Upper lobe of left lung (tissue), 6 donors: ENCODE data around the gene CKAP2L. TPM values are rescaled to one million over a fixed set of nuclear protein-coding genes. Genes with fewer than 3 reads are reported as not detected.
"Not testable (repeated sequence)": the region's sequence is repeated elsewhere in the genome, so short reads cannot be mapped to it uniquely, and the experiment has no call there.

Experiments
- ATAC-seq, 2 donors: fragments of 200-7000 bp; cut with Tn5 transposase; one replicate each; pipeline ENCODE4 v1.9.1; 2022; ENCODE audit warnings: mild to moderate bottlenecking in 2 of 2, moderate library complexity in 2 of 2; ENCODE audit not compliant: low FRiP score in 2 of 2
- DNase-seq, 2 donors: peaks; one replicate each; pipeline ENCODE4 v3.0.0-alpha.2; 2019 to 2020
- H3K27ac ChIP-seq, 4 donors: fragments of 200-600 bp; sonication (generic); one replicate each; pipeline ENCODE4 v1.5.1; 2016 to 2019
- H3K27me3 ChIP-seq, 4 donors: fragments of 200-600 bp; sonication (generic); one replicate each; pipeline ENCODE4 v1.5.1; 2017 to 2019
- H3K36me3 ChIP-seq, 4 donors: fragments of 200-600 bp; sonication (generic); one replicate each; pipeline ENCODE4 v1.5.1; 2016 to 2019
- H3K4me1 ChIP-seq, 4 donors: fragments of 200-600 bp; sonication (generic); one replicate each; pipeline ENCODE4 v1.5.1; 2018 to 2019
- H3K4me3 ChIP-seq, 4 donors: fragments of 200-600 bp; sonication (generic); one replicate each; pipeline ENCODE4 v1.5.1; 2017 to 2019; ENCODE audit warnings: mild to moderate bottlenecking in 2 of 4, moderate library complexity in 1 of 4
- H3K9me3 ChIP-seq, 4 donors: fragments of 200-600 bp; sonication (generic); one replicate each; pipeline ENCODE4 v1.5.1; 2018 to 2019
- CTCF ChIP-seq, 6 experiments: fragments of 450-650 bp in 4 of 6; fragments of 200-600 bp in 2 of 6; sonication (generic) in 2 of 6; IDR thresholded peaks; one replicate each; pipeline ENCODE4 v1.5.1; 2016 to 2019; ENCODE audit warnings: antibody characterized with exemption in 6 of 6
- EP300 ChIP-seq, 4 donors: sonication (generic); formaldehyde crosslinking; IDR thresholded peaks; one replicate each; pipeline ENCODE4 v1.5.1; 2017; ENCODE audit warnings: antibody characterized with exemption in 4 of 4, control low read depth in 2 of 4
- POLR2A ChIP-seq, 4 donors: fragments of 450-650 bp; IDR thresholded peaks; one replicate each; pipeline ENCODE4 v1.5.1; 2016 to 2017; ENCODE audit warnings: antibody characterized with exemption in 4 of 4, mild to moderate bottlenecking in 2 of 4
- POLR2AphosphoS5 ChIP-seq, 2 donors: sonication (generic); formaldehyde crosslinking; IDR thresholded peaks; one replicate each; pipeline ENCODE4 v1.5.1; 2017; ENCODE audit warnings: antibody characterized with exemption in 2 of 2
- WGBS, 2 donors: methylation state at CpG; one replicate each; pipeline ENCODE4 v1.1.5; 2017 to 2018; 5-methylcytosine and 5-hydroxymethylcytosine counted together
- total RNA-seq, 6 donors: library from RNA; depleted of rRNA in 4 of 6; stranded (reverse); fragments of >200 nt in 4 of 6; gene quantifications; one replicate each; pipeline versions ENCODE4 v1.1.0 to v1.2.1, GENCODE V29; 2016 to 2021
- donor health status: DM: no; HTN: no; CAD: no; lungs with moderate emphysema.
- donor health status: DM: no; HTN: yes; CAD: no; lungs with severe emphysema.

CKAP2L gene
- total RNA-seq, 6 donors from 2014 or later, result 0.49 to 2.3 (median 1.7) TPM

DNA sequence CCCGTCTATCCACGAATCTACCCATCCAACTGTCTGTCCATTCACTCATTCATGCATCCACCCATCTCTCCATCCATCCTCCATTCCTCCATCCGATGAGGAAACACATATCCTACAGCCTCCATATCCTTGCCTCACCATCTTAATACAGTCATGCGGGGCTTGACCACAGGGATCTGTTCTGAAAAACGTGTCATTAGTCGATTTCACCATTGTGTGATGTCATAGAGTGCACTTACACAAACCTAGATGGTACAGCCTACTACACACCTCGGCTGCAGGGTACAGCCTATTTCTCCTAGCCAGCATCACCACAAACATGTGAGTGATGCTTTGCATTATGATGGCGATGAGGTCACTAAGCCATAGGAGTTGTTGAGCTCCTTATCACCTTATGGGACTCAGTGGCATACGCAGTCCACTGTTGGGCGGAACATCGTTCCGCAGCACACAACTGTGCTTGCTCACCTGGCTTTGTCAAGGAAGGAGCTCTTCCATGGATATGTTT lies 45.5 kb downstream of the CKAP2L start:
- no peak for TF ChIP-seq POLR2AphosphoS5 (IDR thresholded peaks at IDR 0.05)
- no peak for TF ChIP-seq POLR2A (IDR thresholded peaks at IDR 0.05)
- no peak for TF ChIP-seq CTCF (IDR thresholded peaks at IDR 0.05)
- TF ChIP-seq EP300 (IDR thresholded peaks at IDR 0.05), result no peak
- Histone ChIP-seq H3K4me3 (no peak overlapping the region), H3K27me3 (no peaks in the 10 kb centered on the region), H3K36me3 (no peaks in the 10 kb centered on the region), H3K9me3 (no peaks in the 10 kb centered on the region), H3K27ac (no peak overlapping the region), H3K4me1 (no peaks in the 10 kb centered on the region)
- DNase-seq (no peak), ATAC-seq (no peak)
- WGBS, 2 donors, result 73 to 80% methylated on average over 12 of the region's 12 CpGs

DNA sequence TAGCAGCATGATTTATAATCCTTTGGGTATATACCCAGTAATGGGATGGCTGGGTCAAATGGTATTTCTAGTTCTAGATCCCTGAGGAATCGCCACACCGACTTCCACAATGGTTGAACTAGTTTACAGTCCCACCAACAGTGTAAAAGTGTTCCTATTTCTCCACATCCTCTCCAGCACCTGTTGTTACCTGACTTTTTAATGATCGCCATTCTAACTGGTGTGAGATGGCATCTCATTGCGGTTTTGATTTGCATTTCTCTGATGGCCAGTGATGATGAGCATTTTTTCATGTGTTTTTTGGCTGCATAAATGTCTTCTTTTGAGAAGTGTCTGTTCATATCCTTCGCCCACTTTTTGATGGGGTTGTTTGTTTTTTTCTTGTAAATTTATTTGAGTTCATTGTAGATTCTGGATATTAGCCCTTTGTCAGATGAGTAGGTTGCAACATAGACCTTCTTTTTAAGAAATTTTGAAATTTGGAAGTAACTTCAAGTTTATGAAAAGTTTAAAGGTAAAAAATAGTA lies 47.5 kb downstream of the CKAP2L start:
- not testable (repeated sequence) for DNase-seq, H3K27ac ChIP-seq, H3K9me3 ChIP-seq

DNA sequence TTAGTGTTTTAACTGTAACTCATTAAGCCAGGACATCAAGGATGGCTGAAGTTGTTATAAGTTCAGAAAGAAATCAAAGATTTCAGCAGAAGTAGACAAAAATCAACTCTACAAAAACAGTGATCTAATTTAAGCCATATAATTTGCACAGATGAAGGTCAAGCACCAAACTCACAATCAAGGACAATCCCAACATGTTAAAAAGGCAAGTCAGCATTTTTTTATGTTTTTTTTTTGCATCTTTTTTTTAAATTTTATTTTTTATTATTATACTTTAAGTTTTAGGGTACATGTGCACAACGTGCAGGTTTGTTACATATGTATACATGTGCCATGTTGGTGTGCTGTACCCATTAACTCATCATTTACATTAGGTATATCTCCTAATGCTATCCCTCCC lies 48.3 kb downstream of the CKAP2L start:
- H3K4me3 ChIP-seq, DNase-seq, H3K27me3 ChIP-seq, ATAC-seq, H3K36me3 ChIP-seq, H3K27ac ChIP-seq, H3K9me3 ChIP-seq, H3K4me1 ChIP-seq: not testable (repeated sequence)
- WGBS, 2 donors, result 94 to 96% methylated on average over 1 of the region's 1 CpG

More for the DNA sequence above, 47.5 kb downstream of the CKAP2L start:
- 91 to 96% methylated on average over 4 to 5 of the region's 5 CpGs for whole genome bisulfite sequencing, 2 donors
- H3K27me3 ChIP-seq, H3K4me1 ChIP-seq, H3K4me3 ChIP-seq, ATAC-seq, H3K36me3 ChIP-seq: not testable (repeated sequence)

GRCh38 chr2:112714836-112715631 lies 49.4 kb downstream of the CKAP2L start:
- Histone ChIP-seq H3K27me3 (no peaks in the 10 kb centered on the region), H3K4me1 (no peaks in the 10 kb centered on the region), H3K4me3 (no peak overlapping the region), H3K9me3 (no peaks in the 10 kb centered on the region), H3K36me3 (no peaks in the 10 kb centered on the region), H3K27ac (no peak overlapping the region)
- ATAC-seq, result no peak
- 96% methylated on average over 6 to 7 of the region's 7 CpGs for WGBS, 2 donors
- TF ChIP-seq POLR2A (IDR thresholded peaks at IDR 0.05) (no peak), EP300 (IDR thresholded peaks at IDR 0.05) (no peak), POLR2AphosphoS5 (IDR thresholded peaks at IDR 0.05) (no peak), CTCF (IDR thresholded peaks at IDR 0.05) (no peak)
- DNase-seq, result no peak

GRCh38 chr2:112714331-112714730 lies 50.1 kb downstream of the CKAP2L start:
- Histone ChIP-seq H3K36me3 (no peaks in the 10 kb centered on the region), H3K4me1 (no peaks in the 10 kb centered on the region), H3K27ac (no peak overlapping the region), H3K27me3 (no peaks in the 10 kb centered on the region), H3K4me3 (no peak overlapping the region), H3K9me3 (no peaks in the 10 kb centered on the region)
- DNase-seq (no peak), ATAC-seq (no peak)
- TF ChIP-seq CTCF (IDR thresholded peaks at IDR 0.05) (no peak), POLR2A (IDR thresholded peaks at IDR 0.05) (no peak), POLR2AphosphoS5 (IDR thresholded peaks at IDR 0.05) (no peak), EP300 (IDR thresholded peaks at IDR 0.05) (no peak)
- whole genome bisulfite sequencing, 2 donors, result 86 to 100% methylated on average over 4 of the region's 4 CpGs

GRCh38 chr2:112713926-112714325 lies 50.5 kb downstream of the CKAP2L start:
- TF ChIP-seq POLR2AphosphoS5 (IDR thresholded peaks at IDR 0.05) (no peak), CTCF (IDR thresholded peaks at IDR 0.05) (no peak), EP300 (IDR thresholded peaks at IDR 0.05) (no peak), POLR2A (IDR thresholded peaks at IDR 0.05) (no peak)
- H3K9me3 ChIP-seq, result no peaks in the 10 kb centered on the region
- WGBS, 2 donors, result 100% methylated on average over 6 to 7 of the region's 7 CpGs
- ATAC-seq, result no peak
- no peaks in the 10 kb centered on the region for H3K36me3 ChIP-seq
- H3K4me1 ChIP-seq, result peaks cover 0 to 3% (median 0%) of the 10 kb centered on the region in 4 donors
- H3K4me3 ChIP-seq, result no peak overlapping the region
- no peak overlapping the region for H3K27ac ChIP-seq
- no peaks in the 10 kb centered on the region for H3K27me3 ChIP-seq
- DNase-seq, result peak in 1 of 2 donors; percentile 29
